Stomach (tissue), 9 donors: Measurements from ENCODE around the gene TBXAS1. TPM values are rescaled to one million over a fixed set of nuclear protein-coding genes. Genes with fewer than 3 reads are reported as not detected.

Experiments
- DNase-seq, 2 donors: peaks; one replicate each; pipeline versions ENCODE4 v3.0.0 to v3.0.0-alpha.2; 2013 to 2019
- H3K27ac ChIP-seq, 5 donors: fragments of 200-600 bp in 4 of 5; sonication (generic) in 4 of 5; one replicate each; pipeline ENCODE4 v1.5.1; 2013 to 2019; ENCODE audit warnings: mild to moderate bottlenecking in 1 of 5, moderate library complexity in 1 of 5
- H3K27me3 ChIP-seq, 3 donors: fragments of 200-600 bp; sonication (generic); one replicate each; pipeline ENCODE4 v1.5.1; 2017 to 2019; ENCODE audit warnings: mixed run types in 1 of 3
- H3K36me3 ChIP-seq, 4 donors: fragments of 200-600 bp; sonication (generic); 1 replicate in 3 of 4; 2 replicates in 1 of 4; pipeline ENCODE4 v1.5.1; 2016 to 2019
- H3K4me1 ChIP-seq, 4 donors: fragments of 200-600 bp; sonication (generic); one replicate each; pipeline ENCODE4 v1.5.1; 2016 to 2019
- H3K4me3 ChIP-seq, 4 donors: fragments of 200-600 bp; sonication (generic) in 3 of 4; one replicate each; pipeline ENCODE4 v1.5.1; 2016 to 2019; ENCODE audit warnings: mild to moderate bottlenecking in 1 of 4
- H3K9me3 ChIP-seq, 4 donors: fragments of 200-600 bp; sonication (generic); one replicate each; pipeline ENCODE4 v1.5.1; 2016 to 2019
- CTCF ChIP-seq, 7 experiments: fragments of 450-650 bp in 4 of 7; fragments of 200-600 bp in 3 of 7; sonication (generic) in 3 of 7; IDR thresholded peaks; one replicate each; pipeline ENCODE4 v1.5.1; 2016 to 2019; ENCODE audit warnings: antibody characterized with exemption in 7 of 7, control low read depth in 2 of 7, mild to moderate bottlenecking in 1 of 7
- EP300 ChIP-seq: sonication (generic); formaldehyde crosslinking; IDR thresholded peaks from one replicate; pipeline ENCODE4 v1.6.1; 2017; ENCODE audit warnings: antibody characterized with exemption
- POLR2A ChIP-seq, 4 donors: fragments of 450-650 bp; IDR thresholded peaks; one replicate each; pipeline ENCODE4 v1.6.1; 2016; ENCODE audit warnings: antibody characterized with exemption in 4 of 4, control low read depth in 2 of 4, mild to moderate bottlenecking in 1 of 4, moderate library complexity in 1 of 4
- POLR2AphosphoS5 ChIP-seq, 3 donors: sonication (generic); formaldehyde crosslinking; IDR thresholded peaks; one replicate each; pipeline ENCODE4 v1.6.1; 2016; ENCODE audit warnings: antibody characterized with exemption in 3 of 3
- WGBS, 5 donors: extraction: QIAGEN DNeasy Blood & Tissue Kit in 3 of 5; methylation state at CpG; one replicate each; pipeline versions ENCODE4 v1.1.5 to v1.1.7; 2013 to 2018; 5-methylcytosine and 5-hydroxymethylcytosine counted together
- intact Hi-C: fragments of 100-400 bp; cut with DNase I; formaldehyde crosslinking; loops from one replicate; pipeline ENCODE4 v1.15.1; 2023; ENCODE audit warnings: low total_unique reads
- polyA plus RNA-seq, 3 donors: library from polyadenylated mRNA; stranded (reverse); fragments of 200-250 nt; gene quantifications; one replicate each; pipeline ENCODE4 v1.2.3, GENCODE V29; 2013
- total RNA-seq, 5 donors: library from RNA; depleted of rRNA; stranded (reverse); fragments of >200 nt; gene quantifications; one replicate each; pipeline versions ENCODE4 v1.1.0 to v1.2.3, GENCODE V29; 2014 to 2016
- donor health status: healthy with polysubstance abuse.
- donor health status: Bipolar disorder and iron deficiency.
- donor health status: healthy.

Gene TBXAS1
- total and polyA plus RNA-seq, 8 donors: 1.4 to 92.8 (median 15.1) TPM

- Histone ChIP-seq H3K27me3 (no peaks in the 10 kb centered on the region), H3K4me1 (peaks cover 0 to 11% (median 5%) of the 10 kb centered on the region in 4 donors), H3K4me3 (no peak overlapping the region), H3K27ac (no peak overlapping the region), H3K36me3 (peaks cover 27 to 82% (median 59%) of the 10 kb centered on the region in 4 donors), H3K9me3 (no peaks in the 10 kb centered on the region)
- intact Hi-C loops: no loop called here
- DNase-seq: no peak
- TF ChIP-seq POLR2AphosphoS5 (IDR thresholded peaks at IDR 0.05): no peak
- TF ChIP-seq EP300: no peak
- no peak for TF ChIP-seq CTCF (IDR thresholded peaks at IDR 0.05)
- no peak for TF ChIP-seq POLR2A (IDR thresholded peaks at IDR 0.05)
- 94 to 97% (median 95%) methylated on average over 14 of the region's 14 CpGs for WGBS, 5 donors
These were observed 204.8 kb downstream of the TBXAS1 start for GRCh38 chr7:140033779-140034363.

- H3K27me3 ChIP-seq: no peaks in the 10 kb centered on the region
These were observed 205.4 kb downstream of the TBXAS1 start for GRCh38 chr7:140034421-140034820.

GRCh38 chr7:140035400-140036223, 206.5 kb downstream of the TBXAS1 start:
- no peak overlapping the region for H3K4me3 ChIP-seq
- 80 to 94% (median 90%) methylated on average over 4 to 7 of the region's 7 CpGs for WGBS, 5 donors
- no peaks in the 10 kb centered on the region for H3K9me3 ChIP-seq
- DNase-seq: no peak
- H3K27ac ChIP-seq: no peak overlapping the region
- H3K36me3 ChIP-seq: peaks cover 39 to 89% (median 72%) of the 10 kb centered on the region in 4 donors
- no peaks in the 10 kb centered on the region for H3K27me3 ChIP-seq
- peaks cover 0 to 11% (median 5%) of the 10 kb centered on the region in 4 donors for H3K4me1 ChIP-seq
- TF ChIP-seq POLR2A (IDR thresholded peaks at IDR 0.05) (no peak), POLR2AphosphoS5 (IDR thresholded peaks at IDR 0.05) (no peak), EP300 (no peak), CTCF (IDR thresholded peaks at IDR 0.05) (no peak)
- intact Hi-C loops: no loop called here

More at GRCh38 chr7:140034421-140034820, 205.4 kb downstream of the TBXAS1 start:
- no peak overlapping the region for H3K27ac ChIP-seq
- intact Hi-C loops: no loop called here
- DNase-seq: no peak
- H3K36me3 ChIP-seq: peaks cover 32 to 87% (median 64%) of the 10 kb centered on the region in 4 donors
- no peak for TF ChIP-seq CTCF (IDR thresholded peaks at IDR 0.05)
- TF ChIP-seq POLR2AphosphoS5 (IDR thresholded peaks at IDR 0.05): no peak
- TF ChIP-seq EP300: no peak
- H3K9me3 ChIP-seq: no peaks in the 10 kb centered on the region
- peaks cover 0 to 11% (median 5%) of the 10 kb centered on the region in 4 donors for H3K4me1 ChIP-seq
- H3K4me3 ChIP-seq: no peak overlapping the region

- intact Hi-C loops: no loop called here
- Histone ChIP-seq H3K36me3 (peaks cover 45 to 89% (median 76%) of the 10 kb centered on the region in 4 donors), H3K9me3 (no peaks in the 10 kb centered on the region), H3K4me1 (peaks cover 0 to 11% (median 5%) of the 10 kb centered on the region in 4 donors), H3K27me3 (no peaks in the 10 kb centered on the region), H3K4me3 (no peak overlapping the region), H3K27ac (no peak overlapping the region)
- TF ChIP-seq POLR2AphosphoS5 (IDR thresholded peaks at IDR 0.05) (no peak), CTCF (IDR thresholded peaks at IDR 0.05) (no peak), POLR2A (IDR thresholded peaks at IDR 0.05) (no peak), EP300 (no peak)
- no peak for DNase-seq
- WGBS, 5 donors: 73 to 81% (median 76%) methylated on average over 11 of the region's 11 CpGs
These were observed 207.3 kb downstream of the TBXAS1 start for GRCh38 chr7:140036224-140036962.
